ENCODE measurements around the gene GSKIP.

DNA sequence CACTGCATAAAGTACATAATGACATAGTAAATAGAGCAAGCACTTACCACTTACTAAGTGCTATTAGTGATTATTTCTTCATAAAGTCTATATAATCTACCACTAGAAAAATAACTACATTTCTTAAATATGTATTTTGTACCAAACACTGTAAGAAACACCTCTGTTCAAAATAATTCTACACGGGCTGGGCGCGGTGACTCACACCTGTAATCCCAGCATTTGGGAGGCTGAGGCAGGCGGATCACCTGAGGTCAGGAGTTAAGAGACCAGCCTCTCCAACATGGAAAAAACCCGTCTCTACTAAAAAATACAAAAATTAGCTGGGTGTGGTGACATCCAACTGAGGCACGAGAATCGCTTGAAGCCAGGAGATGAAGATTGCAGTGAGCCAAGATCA is 39.1 kb upstream of the GSKIP start:
- TF ChIP-seq SP1 (IDR thresholded peaks at IDR 0.05) (no peak), FOXM1 (IDR thresholded peaks at IDR 0.05; ENCODE audit: borderline replicate concordance) (no peak), BHLHE40 (IDR thresholded peaks at IDR 0.05; ENCODE audit: borderline replicate concordance) (no peak), HDGF (IDR thresholded peaks at IDR 0.05; ENCODE audit: borderline replicate concordance) (no peak)
